SW480 (cell line): ENCODE results near the gene SNORC.

Experiments used
- DNase-seq: peaks from one replicate; pipeline ENCODE4 v3.0.0-alpha.2; 2016; ENCODE audit warnings: low spot score

SNORC gene

GRCh38 chr2:232926431-232926939 is 56.4 kb downstream of the SNORC start:
- no peak for DNase-seq

GRCh38 chr2:232927032-232927792 is 57.1 kb downstream of the SNORC start:
- no peak for DNase-seq

GRCh38 chr2:232927793-232928550 is 57.9 kb downstream of the SNORC start:
- DNase-seq: no peak
